ENCODE data around the gene SLC6A19. TPM values are rescaled to one million over a fixed set of nuclear protein-coding genes. Genes with fewer than 3 reads are reported as not detected.

Gene SLC6A19
- total and polyA plus RNA-seq, 2 of the 4 experiments (the other 2 are of a cell fraction), result not detected

DNA sequence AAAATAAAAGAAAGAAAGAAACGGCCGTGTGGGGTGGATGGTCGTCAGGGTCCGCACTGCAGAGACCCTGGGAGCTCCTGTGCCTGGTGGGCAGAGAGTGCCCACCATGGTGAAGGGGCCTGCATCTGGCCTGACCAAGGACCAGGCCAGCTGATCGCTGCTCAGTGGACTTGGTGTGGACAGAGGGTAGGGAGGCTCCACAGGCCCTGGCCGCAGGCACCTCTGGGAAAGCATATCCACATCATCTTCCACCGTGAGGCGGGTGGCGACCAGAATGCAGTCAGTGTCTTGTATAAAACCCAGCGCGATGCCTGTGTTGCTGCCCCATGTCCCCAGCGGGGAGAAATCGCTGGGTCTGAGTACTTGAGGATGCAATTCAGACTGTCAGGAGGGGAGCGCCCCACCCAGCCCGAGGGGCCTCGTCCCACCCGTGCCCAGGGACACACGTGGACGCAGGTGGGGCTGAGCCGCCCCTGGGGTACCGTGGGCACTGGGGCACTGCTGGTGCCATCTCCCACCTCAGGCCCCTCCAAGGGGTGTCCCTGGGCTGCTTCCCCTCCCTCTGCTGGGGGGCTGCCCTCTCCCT, 27.8 kb upstream of the SLC6A19 start:
- Histone ChIP-seq H2AK9ac (replicated peaks; ENCODE audit: low read depth, low read length, poor library complexity) (no peak overlapping the region), H3K18ac (ENCODE audit: low read depth, low read length) (no peak overlapping the region), H3K27me3 (ENCODE audit: control insufficient read depth, insufficient read depth, low read length) (peaks cover 4% of the 10 kb centered on the region; the same call in 1 of the 2 replicates), H3K23ac (ENCODE audit: low read depth, low read length) (no peak overlapping the region), H3K36me3 (ENCODE audit: control insufficient read depth, insufficient read depth, low read length) (no peaks in the 10 kb centered on the region), H3K9ac (ENCODE audit: low read depth, low read length) (no peak overlapping the region), H2BK120ac (ENCODE audit: low read depth, low read length) (no peak overlapping the region), H2BK5ac (ENCODE audit: low read depth, low read length, poor library complexity, severe bottlenecking) (no peak overlapping the region), H3K9me3 (ENCODE audit: control insufficient read depth, insufficient read depth, low read length) (peaks cover 2% of the 10 kb centered on the region; the same call in 1 of the 2 replicates), H3K56ac (ENCODE audit: extremely low read depth, insufficient read depth, low read length) (no peak overlapping the region), H3K4me1 (ENCODE audit: control insufficient read depth, insufficient read depth, low read length) (no peaks in the 10 kb centered on the region), H2BK15ac (ENCODE audit: low read depth, low read length) (no peak overlapping the region), H4K91ac (ENCODE audit: insufficient read depth, low read depth, low read length) (no peak overlapping the region), H2AK5ac (ENCODE audit: low read depth, low read length) (no peak overlapping the region), H3K4me2 (ENCODE audit: low read depth, low read length) (no peak overlapping the region), H3K79me1 (ENCODE audit: low read depth in 1 of 2, low read length in 2 of 2) (no peaks in the 10 kb centered on the region), H4K20me1 (ENCODE audit: insufficient read depth, low read length) (no peaks in the 10 kb centered on the region), H4K5ac (ENCODE audit: low read depth, low read length) (no peak overlapping the region), H3K4me3 (ENCODE audit: insufficient read depth, low read depth, low read length) (no peak overlapping the region), H3K27ac (ENCODE audit: insufficient read depth, low read length) (no peak overlapping the region), H4K8ac (ENCODE audit: low read depth in 2 of 2, low read length in 2 of 2) (no peak overlapping the region), H2AFZ (replicated peaks; ENCODE audit: low read length, poor library complexity) (no peak overlapping the region), H2BK20ac (ENCODE audit: low read depth, low read length) (no peak overlapping the region), H3K14ac (replicated peaks; ENCODE audit: low read depth, low read length) (no peak overlapping the region), H3K4ac (ENCODE audit: low read depth, low read length) (no peak overlapping the region), H3K9me1 (ENCODE audit: insufficient read depth, low read length) (no peaks in the 10 kb centered on the region)
- DNase-seq (no peak), ATAC-seq (ENCODE audit: low read depth) (no peak)
- intact Hi-C loops (cut with micrococcal nuclease) (no loop called here), dilution Hi-C loops (cut with HindIII; ENCODE audit: low sequenced_read_pairs, unreplicated experiment) (no loop called here), in situ Hi-C loops (cut with MboI; ENCODE audit: low sequenced_read_pairs) (loop anchor here (10.0 kb wide), 1 partner anchor 239 kb away; no protein-coding TSS in a partner anchor)
- WGBS, 2 experiments (ENCODE audit: extremely low coverage in 2 of 2, insufficient read length in 1 of 2), result 71% methylated on average over 7 of the region's 21 CpGs; no CpG with 5 or more reads in 1 of the 2 experiments
- no TSS peak for BruUV-seq (replicated peaks)
- POLR2A ChIA-PET (ENCODE audit: unreplicated experiment), result no interaction called here
- CTCF ChIA-PET, result interaction anchor here (1.3 kb wide), 1 partner anchor 12 kb away, joined by 3 read pairs; no protein-coding TSS in a partner anchor
- TF ChIP-seq, protein P1, sequence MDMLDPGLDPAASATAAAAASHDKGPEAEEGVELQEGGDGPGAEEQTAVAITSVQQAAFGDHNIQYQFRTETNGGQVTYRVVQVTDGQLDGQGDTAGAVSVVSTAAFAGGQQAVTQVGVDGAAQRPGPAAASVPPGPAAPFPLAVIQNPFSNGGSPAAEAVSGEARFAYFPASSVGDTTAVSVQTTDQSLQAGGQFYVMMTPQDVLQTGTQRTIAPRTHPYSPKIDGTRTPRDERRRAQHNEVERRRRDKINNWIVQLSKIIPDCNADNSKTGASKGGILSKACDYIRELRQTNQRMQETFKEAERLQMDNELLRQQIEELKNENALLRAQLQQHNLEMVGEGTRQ (IDR thresholded peaks at IDR 0.05; ENCODE audit: low read depth, low read length), result no peak
- TF ChIP-seq MXI1 (IDR thresholded peaks at IDR 0.05; ENCODE audit: borderline replicate concordance, low read depth, low read length), result no peak
- TF ChIP-seq RCOR1 (IDR thresholded peaks at IDR 0.05; ENCODE audit: insufficient replicate concordance, low read length), result no peak
- TF ChIP-seq RFX5 (IDR thresholded peaks at IDR 0.05; ENCODE audit: low read depth, low read length), result no peak
- no peak for TF ChIP-seq SMC3 (IDR thresholded peaks at IDR 0.05; ENCODE audit: low read depth, low read length)
- no peak for TF ChIP-seq MAZ (IDR thresholded peaks at IDR 0.05; ENCODE audit: borderline replicate concordance, low read depth, low read length)
- no peak for TF ChIP-seq FOS (IDR thresholded peaks at IDR 0.05; ENCODE audit: low read depth, low read length)
- TF ChIP-seq CHD1 (IDR thresholded peaks at IDR 0.05; ENCODE audit: low read depth, low read length), result no peak
- TF ChIP-seq POLR2A (IDR thresholded peaks at IDR 0.05; ENCODE audit: low read depth, low read length), result no peak

All from IMR-90 (cell line).